LNCAP (cell line): ENCODE results near the gene NR6A1.

Experiments
- TF ChIP-seq, protein P1 (sequence below): fragments of 450-650 bp; IDR thresholded peaks from 2 replicates; pipeline ENCODE4 v1.5.1; 2017; ENCODE audit warnings: mild to moderate bottlenecking

NR6A1 gene

DNA sequence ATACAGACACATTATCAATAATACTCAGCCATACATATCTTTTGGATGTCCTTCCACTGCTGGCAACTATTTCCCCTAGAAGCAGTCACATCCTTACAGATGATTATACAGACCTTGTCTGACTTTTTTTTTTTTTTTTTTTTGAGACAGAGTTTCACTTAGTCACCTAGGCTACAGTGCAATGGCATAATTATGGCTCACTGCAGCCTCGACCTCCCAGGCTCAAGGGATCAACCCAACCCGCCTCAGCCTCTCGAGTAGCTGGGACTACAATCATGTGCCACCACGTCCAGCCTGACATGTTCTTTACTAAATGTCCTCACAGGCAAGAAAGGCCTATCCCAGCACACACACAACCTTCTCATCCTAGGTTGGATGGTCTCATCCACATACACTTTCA, 24.0 kb downstream of the NR6A1 start:
- TF ChIP-seq, protein P1, sequence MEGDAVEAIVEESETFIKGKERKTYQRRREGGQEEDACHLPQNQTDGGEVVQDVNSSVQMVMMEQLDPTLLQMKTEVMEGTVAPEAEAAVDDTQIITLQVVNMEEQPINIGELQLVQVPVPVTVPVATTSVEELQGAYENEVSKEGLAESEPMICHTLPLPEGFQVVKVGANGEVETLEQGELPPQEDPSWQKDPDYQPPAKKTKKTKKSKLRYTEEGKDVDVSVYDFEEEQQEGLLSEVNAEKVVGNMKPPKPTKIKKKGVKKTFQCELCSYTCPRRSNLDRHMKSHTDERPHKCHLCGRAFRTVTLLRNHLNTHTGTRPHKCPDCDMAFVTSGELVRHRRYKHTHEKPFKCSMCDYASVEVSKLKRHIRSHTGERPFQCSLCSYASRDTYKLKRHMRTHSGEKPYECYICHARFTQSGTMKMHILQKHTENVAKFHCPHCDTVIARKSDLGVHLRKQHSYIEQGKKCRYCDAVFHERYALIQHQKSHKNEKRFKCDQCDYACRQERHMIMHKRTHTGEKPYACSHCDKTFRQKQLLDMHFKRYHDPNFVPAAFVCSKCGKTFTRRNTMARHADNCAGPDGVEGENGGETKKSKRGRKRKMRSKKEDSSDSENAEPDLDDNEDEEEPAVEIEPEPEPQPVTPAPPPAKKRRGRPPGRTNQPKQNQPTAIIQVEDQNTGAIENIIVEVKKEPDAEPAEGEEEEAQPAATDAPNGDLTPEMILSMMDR = no peak

DNA sequence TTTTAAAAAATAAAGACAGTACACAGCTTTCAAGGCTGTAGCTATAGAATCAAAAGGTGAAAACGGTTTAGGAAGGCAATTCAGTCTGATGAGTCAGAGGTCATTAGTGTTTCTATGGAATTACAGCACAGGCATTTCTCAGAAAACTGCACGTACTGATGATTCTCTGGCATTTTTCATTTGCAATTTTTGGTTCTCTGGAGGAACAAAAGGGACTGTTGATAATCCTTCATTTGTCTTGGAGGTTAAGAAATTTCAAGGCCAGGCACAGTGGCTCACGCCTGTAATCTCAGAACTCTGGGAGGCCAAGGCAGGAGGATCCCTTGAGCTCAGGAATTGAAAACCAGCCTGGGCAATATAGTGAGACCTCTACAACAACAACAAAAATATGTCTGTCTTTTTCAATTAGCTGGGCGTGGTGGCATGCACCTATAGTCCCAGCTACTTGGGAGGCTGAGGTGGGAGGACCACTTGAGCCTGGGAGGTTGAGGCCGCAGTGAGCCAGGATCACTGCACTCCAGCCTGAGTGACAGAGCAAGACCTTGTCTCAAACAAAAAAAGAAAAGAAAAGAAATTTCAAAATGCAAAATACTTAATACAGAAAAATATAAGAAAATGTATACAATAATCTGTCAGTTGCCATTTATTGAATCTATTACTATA, 27.3 kb downstream of the NR6A1 start:
- TF ChIP-seq, protein P1 = no peak

DNA sequence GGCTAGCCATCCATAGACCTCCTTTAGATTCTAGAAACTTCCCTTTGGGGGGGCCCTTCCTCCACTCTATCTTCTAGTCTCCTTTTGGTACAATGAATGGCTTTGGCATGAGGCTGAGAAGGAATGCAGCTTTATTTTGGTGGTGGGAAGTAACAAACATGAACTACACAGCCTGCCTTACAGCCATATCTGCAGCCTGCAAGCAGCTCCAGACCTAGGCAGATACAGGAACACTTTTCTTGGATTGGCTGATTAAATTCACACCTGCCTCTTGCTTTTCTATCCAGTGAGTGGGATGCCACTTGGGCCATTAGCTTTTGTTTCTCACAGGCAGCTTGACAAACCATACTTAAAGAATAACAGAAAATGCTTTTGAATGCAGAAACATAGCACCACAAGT, 28.2 kb downstream of the NR6A1 start:
- TF ChIP-seq, protein P1 = no peak

DNA sequence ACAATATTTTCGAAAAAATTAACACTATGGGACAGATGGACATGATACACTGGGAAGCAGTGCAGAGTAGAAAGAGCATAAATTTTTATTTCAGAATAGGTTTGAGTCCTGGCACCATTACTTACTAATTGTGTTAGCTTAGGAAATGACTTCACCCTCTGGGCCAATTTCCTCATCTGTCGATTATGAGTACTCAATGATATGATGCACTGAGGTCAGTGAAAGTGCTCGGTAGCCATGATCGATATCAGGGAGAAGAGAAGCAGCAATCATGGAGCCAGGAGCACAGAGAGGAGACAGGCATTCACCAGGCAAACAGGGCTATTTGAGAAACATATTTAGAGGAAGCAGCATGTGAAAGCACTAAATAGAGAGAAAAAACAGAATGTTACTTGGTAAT, 29.4 kb downstream of the NR6A1 start:
- TF ChIP-seq, protein P1 = no peak

DNA sequence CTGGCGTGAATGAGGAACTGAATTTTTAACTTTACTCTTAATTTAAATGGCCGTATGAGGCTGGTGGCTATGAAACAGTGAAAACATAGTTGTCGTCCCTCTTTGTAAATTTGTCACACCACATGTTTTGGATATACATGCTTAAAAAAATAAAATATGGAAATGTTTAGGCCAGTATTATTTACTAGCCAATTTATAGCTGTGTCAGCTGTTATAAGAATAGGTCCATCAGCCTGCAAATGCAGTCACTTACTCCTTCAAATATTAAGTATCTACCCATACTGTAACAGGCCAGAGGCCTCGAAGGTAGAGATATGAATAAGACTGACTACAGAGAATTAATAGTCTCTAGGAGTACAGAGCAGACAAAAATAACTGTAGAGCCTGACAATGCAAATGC, 30.0 kb downstream of the NR6A1 start:
- TF ChIP-seq, protein P1 = no peak

DNA sequence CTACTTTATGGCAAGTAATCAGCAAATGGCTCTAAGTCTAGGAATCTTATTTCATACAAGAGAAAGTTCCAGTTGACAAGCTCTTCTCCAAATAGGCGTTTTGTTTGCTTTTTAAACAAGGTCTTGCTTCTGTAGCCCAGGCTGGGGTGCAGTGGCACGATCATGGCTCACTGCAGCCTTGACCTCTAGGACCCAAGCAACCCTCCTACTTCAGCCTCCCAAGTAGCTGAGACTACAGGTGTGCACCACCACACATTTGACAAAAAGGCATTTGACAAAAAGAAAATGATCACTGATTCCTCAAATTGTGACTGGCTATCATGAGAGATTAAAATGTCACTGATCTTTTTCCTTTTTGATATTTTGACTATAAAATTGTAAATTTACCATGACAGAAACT, 31.8 kb downstream of the NR6A1 start:
- TF ChIP-seq, protein P1 = no peak

DNA sequence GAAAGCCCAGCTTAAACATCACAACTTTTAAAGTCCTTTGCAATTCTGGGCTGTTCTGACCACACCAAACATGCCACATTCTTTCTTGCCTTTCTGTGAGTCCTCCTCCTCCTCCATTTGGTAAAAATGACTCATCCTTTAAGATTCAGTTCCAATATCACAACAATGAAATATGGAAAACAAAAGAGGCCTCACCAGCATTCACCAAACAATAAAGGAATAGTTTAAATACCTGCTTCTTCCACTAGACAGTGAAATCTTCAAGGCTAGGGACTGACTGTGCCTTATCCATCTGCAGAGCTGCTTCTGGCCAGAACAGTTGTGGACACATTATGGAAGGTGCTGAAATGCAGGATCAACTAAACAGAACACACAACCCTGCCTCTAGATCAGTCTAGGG, 36.0 kb downstream of the NR6A1 start:
- TF ChIP-seq, protein P1 = no peak
